Muscle of leg (tissue), 11 donors: ENCODE results near the gene SNPH. TPM values are rescaled to one million over a fixed set of nuclear protein-coding genes. Genes with fewer than 3 reads are reported as not detected.

ENCODE experiments used
- DNase-seq: peaks from one replicate; pipeline ENCODE4 v3.0.0; 2013
- H3K27ac ChIP-seq: one replicate; pipeline ENCODE4 v1.5.1; 2013; ENCODE audit warnings: mild to moderate bottlenecking, low read length, control low read depth
- H3K27me3 ChIP-seq: one replicate; pipeline ENCODE4 v1.6.1; 2013; ENCODE audit warnings: low read length; ENCODE audit not compliant: control insufficient read depth, insufficient read depth
- H3K36me3 ChIP-seq: one replicate; pipeline ENCODE4 v1.6.1; 2013; ENCODE audit warnings: low read length; ENCODE audit not compliant: control insufficient read depth, insufficient read depth
- H3K4me1 ChIP-seq: one replicate; pipeline ENCODE4 v1.6.1; 2013; ENCODE audit warnings: low read length; ENCODE audit not compliant: control insufficient read depth, insufficient read depth
- H3K4me3 ChIP-seq: one replicate; pipeline ENCODE4 v1.5.1; 2013; ENCODE audit warnings: low read length, control low read depth
- H3K9me3 ChIP-seq: replicated peaks from 2 replicates; pipeline ENCODE4 v1.6.1; 2013; ENCODE audit warnings: low read depth, low read length; ENCODE audit not compliant: control insufficient read depth
- WGBS: methylation state at CpG from one replicate; pipeline ENCODE4 v1.1.5; 2013; ENCODE audit warnings: missing lambda C conversion rate; ENCODE audit not compliant: insufficient coverage; 5-methylcytosine and 5-hydroxymethylcytosine counted together
- polyA plus RNA-seq, 8 donors: library from polyadenylated mRNA; unstranded; fragments of 120-200 nt; gene quantifications; one replicate each; pipeline versions ENCODE4 v1.2.1 to v1.2.3, GENCODE V29; 2013; ENCODE audit warnings: inconsistent platforms in 1 of 8, low replicate concordance in 1 of 8; ENCODE audit not compliant: insufficient read length in 8 of 8, insufficient read depth in 1 of 8
- total RNA-seq: library from RNA; stranded (reverse); fragments of 120-200 nt; gene quantifications from one replicate; pipeline ENCODE4 v1.2.4, GENCODE V29; 2013

The SNPH gene
- total and polyA plus RNA-seq, 9 donors = 3.9 to 8.0 (median 5.5) TPM

DNA sequence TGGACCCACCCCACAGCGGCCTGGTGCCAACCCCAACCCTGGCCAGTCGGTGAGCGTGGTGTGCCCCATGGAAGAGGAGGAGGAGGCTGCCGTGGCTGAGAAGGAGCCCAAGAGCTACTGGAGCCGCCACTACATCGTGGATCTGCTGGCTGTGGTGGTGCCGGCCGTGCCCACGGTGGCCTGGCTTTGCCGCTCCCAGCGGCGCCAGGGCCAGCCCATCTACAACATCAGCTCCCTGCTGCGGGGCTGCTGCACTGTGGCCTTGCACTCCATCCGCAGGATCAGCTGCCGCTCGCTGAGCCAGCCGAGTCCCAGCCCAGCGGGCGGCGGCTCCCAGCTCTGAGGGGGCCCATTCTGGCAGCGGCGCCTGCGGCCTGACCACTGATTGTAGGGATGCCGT is 39.6 kb downstream of the SNPH start:
- DNase-seq = no peak
- Histone ChIP-seq H3K36me3 (peaks cover 14% of the 10 kb centered on the region), H3K9me3 (no peaks in the 10 kb centered on the region), H3K27me3 (no peaks in the 10 kb centered on the region), H3K27ac (no peak overlapping the region), H3K4me3 (no peak overlapping the region), H3K4me1 (peaks cover 2% of the 10 kb centered on the region)
- 90% methylated on average over 15 of the region's 24 CpGs for WGBS

GRCh38 chr20:1306316-1307135 is 40.4 kb downstream of the SNPH start:
- Histone ChIP-seq H3K27me3 (no peaks in the 10 kb centered on the region), H3K4me1 (no peaks in the 10 kb centered on the region), H3K4me3 (no peak overlapping the region), H3K36me3 (peaks cover 12% of the 10 kb centered on the region), H3K9me3 (no peaks in the 10 kb centered on the region), H3K27ac (no peak overlapping the region)
- DNase-seq = no peak
- 82% methylated on average over 13 of the region's 14 CpGs for WGBS

DNA sequence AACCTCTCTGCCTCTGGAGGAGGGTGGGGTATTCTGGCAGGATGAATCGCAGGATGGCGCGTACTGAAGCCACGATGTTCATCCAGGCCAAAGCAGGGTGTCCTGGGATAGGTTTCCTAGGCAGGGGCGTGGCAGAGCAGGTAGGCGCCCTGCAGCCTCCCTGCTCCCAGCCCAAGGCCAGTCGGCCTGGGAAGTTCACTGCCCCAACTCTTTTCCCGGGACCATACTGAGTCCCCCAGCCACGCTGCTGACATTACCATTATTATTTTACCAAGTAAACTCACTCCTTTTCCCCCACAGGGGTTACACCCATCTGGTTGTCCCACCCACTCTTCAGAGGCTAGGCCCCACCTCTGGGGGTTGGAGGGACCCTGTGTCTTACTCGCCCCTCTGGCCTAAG is 41.1 kb downstream of the SNPH start:
- Histone ChIP-seq H3K27me3 (no peaks in the 10 kb centered on the region), H3K4me1 (no peaks in the 10 kb centered on the region), H3K9me3 (no peaks in the 10 kb centered on the region), H3K4me3 (no peak overlapping the region), H3K27ac (no peak overlapping the region), H3K36me3 (peaks cover 12% of the 10 kb centered on the region)
- no peak for DNase-seq
- 92% methylated on average over 7 of the region's 10 CpGs for WGBS

GRCh38 chr20:1307571-1307971 is 41.5 kb downstream of the SNPH start:
- H3K4me3 ChIP-seq = no peak overlapping the region
- no peak for DNase-seq
- 93% methylated on average over 13 of the region's 13 CpGs for WGBS

GRCh38 chr20:1308067-1308701 is 42.1 kb downstream of the SNPH start:
- Histone ChIP-seq H3K4me1 (peaks cover 1% of the 10 kb centered on the region), H3K27ac (no peak overlapping the region), H3K4me3 (no peak overlapping the region), H3K27me3 (no peaks in the 10 kb centered on the region), H3K9me3 (no peaks in the 10 kb centered on the region), H3K36me3 (peaks cover 12% of the 10 kb centered on the region)
- no peak for DNase-seq
- 78% methylated on average over 10 of the region's 13 CpGs for WGBS

More at GRCh38 chr20:1307571-1307971, 41.5 kb downstream of the SNPH start:
- peaks cover 12% of the 10 kb centered on the region for H3K36me3 ChIP-seq
- H3K27ac ChIP-seq = no peak overlapping the region
- no peaks in the 10 kb centered on the region for H3K4me1 ChIP-seq
- no peaks in the 10 kb centered on the region for H3K27me3 ChIP-seq
- no peaks in the 10 kb centered on the region for H3K9me3 ChIP-seq

- Histone ChIP-seq H3K9me3 (no peaks in the 10 kb centered on the region), H3K36me3 (peaks cover 12% of the 10 kb centered on the region), H3K4me3 (no peak overlapping the region), H3K27me3 (no peaks in the 10 kb centered on the region), H3K4me1 (peaks cover 5% of the 10 kb centered on the region), H3K27ac (no peak overlapping the region)
- 45% methylated on average over 2 of the region's 9 CpGs for WGBS
- DNase-seq = no peak
Measured at GRCh38 chr20:1308702-1309095, 42.6 kb downstream of the SNPH start.

DNA sequence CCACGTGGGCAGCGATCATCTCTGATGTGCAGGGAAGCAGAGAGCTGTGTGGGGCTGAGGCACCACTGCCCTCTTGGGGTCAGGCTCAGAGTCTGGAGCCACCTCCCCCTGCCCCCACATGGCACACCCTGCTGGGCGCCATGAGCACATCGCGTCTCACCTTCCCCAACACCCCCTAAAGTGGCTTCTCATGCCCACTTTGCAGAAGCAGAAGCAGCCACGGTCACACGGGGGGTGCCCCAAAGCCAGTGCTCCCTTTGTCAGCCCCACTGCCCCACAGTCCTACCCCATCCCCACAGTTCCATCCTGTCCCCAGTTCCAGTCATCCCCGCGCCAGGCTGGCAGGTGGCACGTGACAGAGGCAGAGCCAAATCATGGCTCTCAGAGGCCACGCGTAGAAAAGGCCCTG is 43.3 kb downstream of the SNPH start:
- no peak for DNase-seq

DNA sequence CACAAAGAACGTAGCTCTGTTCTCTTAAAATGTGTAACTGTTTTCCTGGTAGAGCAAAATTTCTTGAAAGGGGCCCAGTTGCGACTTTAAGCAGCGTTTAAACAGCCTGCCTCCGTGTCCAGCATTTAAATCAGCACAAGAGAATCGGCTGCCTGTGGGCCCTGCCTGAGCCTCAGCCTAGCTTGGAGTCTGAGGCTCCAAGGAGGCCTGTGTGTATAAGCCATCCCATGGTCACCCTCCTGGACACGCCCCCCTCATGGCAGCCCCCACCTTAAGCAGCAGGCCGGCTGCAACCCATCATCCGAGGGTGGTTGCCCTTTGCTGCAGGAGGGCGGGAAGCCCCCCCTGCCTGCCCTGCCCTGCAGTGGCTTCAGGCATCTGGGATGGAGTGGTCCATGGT is 44.0 kb downstream of the SNPH start:
- Histone ChIP-seq H3K27ac (no peak overlapping the region), H3K4me3 (no peak overlapping the region), H3K36me3 (peaks cover 7% of the 10 kb centered on the region), H3K4me1 (peaks cover 5% of the 10 kb centered on the region), H3K27me3 (no peaks in the 10 kb centered on the region), H3K9me3 (no peaks in the 10 kb centered on the region)
- no peak for DNase-seq
- WGBS = 44% methylated on average over 5 of the region's 9 CpGs

More for the DNA sequence above, 43.3 kb downstream of the SNPH start:
- Histone ChIP-seq H3K9me3 (no peaks in the 10 kb centered on the region), H3K4me3 (no peak overlapping the region), H3K4me1 (peaks cover 5% of the 10 kb centered on the region), H3K36me3 (peaks cover 10% of the 10 kb centered on the region), H3K27me3 (no peaks in the 10 kb centered on the region), H3K27ac (no peak overlapping the region)
- 65% methylated on average over 10 of the region's 12 CpGs for WGBS

- H3K4me3 ChIP-seq = no peak overlapping the region
- peaks cover 1% of the 10 kb centered on the region for H3K36me3 ChIP-seq
- H3K9me3 ChIP-seq = no peaks in the 10 kb centered on the region
- no peaks in the 10 kb centered on the region for H3K27me3 ChIP-seq
- no peak overlapping the region for H3K27ac ChIP-seq
- peaks cover 5% of the 10 kb centered on the region for H3K4me1 ChIP-seq
- no peak for DNase-seq
- 80% methylated on average over 7 of the region's 12 CpGs for WGBS
Measured at GRCh38 chr20:1310506-1311190, 44.6 kb downstream of the SNPH start.

DNA sequence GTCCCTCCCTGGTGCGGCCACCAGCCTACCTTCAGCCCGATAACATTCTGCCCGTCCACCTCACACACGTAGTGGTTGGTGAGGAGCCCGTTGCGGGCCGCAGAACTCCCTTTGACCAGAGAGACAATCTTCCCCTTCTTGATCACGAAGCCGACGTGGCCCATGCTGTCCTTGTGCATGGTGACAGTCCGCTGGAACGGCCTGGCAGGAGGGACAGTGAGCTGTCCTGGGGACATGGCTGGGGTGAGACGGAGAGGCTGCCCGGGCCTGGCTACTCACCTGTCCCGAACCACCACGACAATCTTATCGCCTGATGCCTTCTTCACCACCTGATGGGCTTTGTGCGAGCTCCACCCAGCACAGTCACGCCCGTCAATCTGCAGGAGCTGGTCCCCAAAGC is 46.2 kb downstream of the SNPH start:
- 90% methylated on average over 17 of the region's 20 CpGs for WGBS
- no peaks in the 10 kb centered on the region for H3K9me3 ChIP-seq
- DNase-seq = no peak
- H3K27me3 ChIP-seq = no peaks in the 10 kb centered on the region
- H3K36me3 ChIP-seq = no peaks in the 10 kb centered on the region
- H3K4me1 ChIP-seq = peaks cover 5% of the 10 kb centered on the region
- H3K4me3 ChIP-seq = no peak overlapping the region
- no peak overlapping the region for H3K27ac ChIP-seq
